ENCODE results near the gene SETBP1.

SETBP1 gene

GRCh38 chr18:44961288-44961995, 280.8 kb downstream of the SETBP1 start:
- no peak for DNase-seq (ENCODE audit: low read depth, low spot score)
- TF ChIP-seq FOXP2 (optimal IDR thresholded peaks at IDR 0.05; ENCODE audit: control extremely low read depth, extremely low read length, insufficient read depth), result no peak
- TF ChIP-seq POLR2AphosphoS5 (IDR thresholded peaks at IDR 0.05; ENCODE audit: borderline replicate concordance, low read depth, low read length), result no peak
- no peak for TF ChIP-seq EZH2 (IDR thresholded peaks at IDR 0.05)
- Histone ChIP-seq H3K27ac (no peak overlapping the region), H3K9ac (ENCODE audit: insufficient read length) (no peak overlapping the region), H3K9me3 (ENCODE audit: low read depth, low read length) (no peaks in the 10 kb centered on the region), H3K36me3 (ENCODE audit: insufficient read depth, low read length) (no peaks in the 10 kb centered on the region), H3K4me3 (no peak overlapping the region)

- no peaks in the 10 kb centered on the region for H3K36me3 ChIP-seq (ENCODE audit: insufficient read depth, low read length)
- no peak for DNase-seq (ENCODE audit: low read depth, low spot score)
- no peaks in the 10 kb centered on the region for H3K9me3 ChIP-seq (ENCODE audit: low read depth, low read length)
- no peak overlapping the region for H3K27ac ChIP-seq
- no peak overlapping the region for H3K4me3 ChIP-seq
- H3K9ac ChIP-seq (ENCODE audit: insufficient read length), result no peak overlapping the region
- TF ChIP-seq EZH2 (IDR thresholded peaks at IDR 0.05) (no peak), FOXP2 (optimal IDR thresholded peaks at IDR 0.05; ENCODE audit: control extremely low read depth, extremely low read length, insufficient read depth) (no peak), POLR2AphosphoS5 (IDR thresholded peaks at IDR 0.05; ENCODE audit: borderline replicate concordance, low read depth, low read length) (no peak)
These were observed 286.9 kb downstream of the SETBP1 start for GRCh38 chr18:44967599-44967998.

- Histone ChIP-seq H3K36me3 (ENCODE audit: insufficient read depth, low read length) (no peaks in the 10 kb centered on the region), H3K9me3 (ENCODE audit: low read depth, low read length) (no peaks in the 10 kb centered on the region), H3K27ac (no peak overlapping the region), H3K9ac (ENCODE audit: insufficient read length) (no peak overlapping the region), H3K4me3 (no peak overlapping the region)
- TF ChIP-seq EZH2 (IDR thresholded peaks at IDR 0.05), result no peak
- TF ChIP-seq POLR2AphosphoS5 (IDR thresholded peaks at IDR 0.05; ENCODE audit: borderline replicate concordance, low read depth, low read length), result no peak
- TF ChIP-seq FOXP2 (optimal IDR thresholded peaks at IDR 0.05; ENCODE audit: control extremely low read depth, extremely low read length, insufficient read depth), result no peak
- no peak for DNase-seq (ENCODE audit: low read depth, low spot score)
These were observed 287.6 kb downstream of the SETBP1 start for GRCh38 chr18:44968336-44968735.

GRCh38 chr18:44969214-44969795, 288.6 kb downstream of the SETBP1 start:
- H3K4me3 ChIP-seq, result no peak overlapping the region
- H3K9ac ChIP-seq (ENCODE audit: insufficient read length), result no peak overlapping the region
- no peaks in the 10 kb centered on the region for H3K36me3 ChIP-seq (ENCODE audit: insufficient read depth, low read length)
- TF ChIP-seq POLR2AphosphoS5 (IDR thresholded peaks at IDR 0.05; ENCODE audit: borderline replicate concordance, low read depth, low read length) (no peak), EZH2 (IDR thresholded peaks at IDR 0.05) (no peak), FOXP2 (optimal IDR thresholded peaks at IDR 0.05; ENCODE audit: control extremely low read depth, extremely low read length, insufficient read depth) (no peak)
- no peak overlapping the region for H3K27ac ChIP-seq
- no peaks in the 10 kb centered on the region for H3K9me3 ChIP-seq (ENCODE audit: low read depth, low read length)
- DNase-seq (ENCODE audit: low read depth, low spot score), result no peak

- H3K9ac ChIP-seq (ENCODE audit: insufficient read length), result no peak overlapping the region
These were observed 292.6 kb downstream of the SETBP1 start for GRCh38 chr18:44973282-44973681.

GRCh38 chr18:44974174-44974573, 293.5 kb downstream of the SETBP1 start:
- Histone ChIP-seq H3K27ac (no peak overlapping the region), H3K36me3 (ENCODE audit: insufficient read depth, low read length) (no peaks in the 10 kb centered on the region), H3K9ac (ENCODE audit: insufficient read length) (no peak overlapping the region), H3K9me3 (ENCODE audit: low read depth, low read length) (no peaks in the 10 kb centered on the region), H3K4me3 (no peak overlapping the region)
- DNase-seq (ENCODE audit: low read depth, low spot score), result no peak
- TF ChIP-seq FOXP2 (optimal IDR thresholded peaks at IDR 0.05; ENCODE audit: control extremely low read depth, extremely low read length, insufficient read depth), result no peak
- TF ChIP-seq EZH2 (IDR thresholded peaks at IDR 0.05), result no peak
- no peak for TF ChIP-seq POLR2AphosphoS5 (IDR thresholded peaks at IDR 0.05; ENCODE audit: borderline replicate concordance, low read depth, low read length)

More at GRCh38 chr18:44973282-44973681, 292.6 kb downstream of the SETBP1 start:
- no peak for DNase-seq (ENCODE audit: low read depth, low spot score)
- no peaks in the 10 kb centered on the region for H3K36me3 ChIP-seq (ENCODE audit: insufficient read depth, low read length)
- no peak overlapping the region for H3K4me3 ChIP-seq
- no peaks in the 10 kb centered on the region for H3K9me3 ChIP-seq (ENCODE audit: low read depth, low read length)
- TF ChIP-seq EZH2 (IDR thresholded peaks at IDR 0.05), result no peak
- TF ChIP-seq POLR2AphosphoS5 (IDR thresholded peaks at IDR 0.05; ENCODE audit: borderline replicate concordance, low read depth, low read length), result no peak
- TF ChIP-seq FOXP2 (optimal IDR thresholded peaks at IDR 0.05; ENCODE audit: control extremely low read depth, extremely low read length, insufficient read depth), result no peak
- no peak overlapping the region for H3K27ac ChIP-seq

GRCh38 chr18:44977856-44978255, 297.2 kb downstream of the SETBP1 start:
- H3K9me3 ChIP-seq (ENCODE audit: low read depth, low read length), result no peaks in the 10 kb centered on the region
- no peaks in the 10 kb centered on the region for H3K36me3 ChIP-seq (ENCODE audit: insufficient read depth, low read length)
- DNase-seq (ENCODE audit: low read depth, low spot score), result no peak
- no peak overlapping the region for H3K4me3 ChIP-seq
- TF ChIP-seq FOXP2 (optimal IDR thresholded peaks at IDR 0.05; ENCODE audit: control extremely low read depth, extremely low read length, insufficient read depth), result no peak
- TF ChIP-seq EZH2 (IDR thresholded peaks at IDR 0.05), result no peak
- no peak for TF ChIP-seq POLR2AphosphoS5 (IDR thresholded peaks at IDR 0.05; ENCODE audit: borderline replicate concordance, low read depth, low read length)
- H3K27ac ChIP-seq, result no peak overlapping the region
- H3K9ac ChIP-seq (ENCODE audit: insufficient read length), result no peak overlapping the region

- no peak for DNase-seq (ENCODE audit: low read depth, low spot score)
- Histone ChIP-seq H3K9me3 (ENCODE audit: low read depth, low read length) (no peaks in the 10 kb centered on the region), H3K36me3 (ENCODE audit: insufficient read depth, low read length) (no peaks in the 10 kb centered on the region), H3K9ac (ENCODE audit: insufficient read length) (no peak overlapping the region), H3K27ac (no peak overlapping the region), H3K4me3 (no peak overlapping the region)
- no peak for TF ChIP-seq FOXP2 (optimal IDR thresholded peaks at IDR 0.05; ENCODE audit: control extremely low read depth, extremely low read length, insufficient read depth)
- TF ChIP-seq POLR2AphosphoS5 (IDR thresholded peaks at IDR 0.05; ENCODE audit: borderline replicate concordance, low read depth, low read length), result no peak
- no peak for TF ChIP-seq EZH2 (IDR thresholded peaks at IDR 0.05)
These were observed 299.1 kb downstream of the SETBP1 start for GRCh38 chr18:44979748-44980147.

All from SK-N-MC (cell line).